Progenitor cell of endocrine pancreas (in vitro differentiated cells): ENCODE measurements around the gene GPC3. TPM values are rescaled to one million over a fixed set of nuclear protein-coding genes. Genes with fewer than 3 reads are reported as not detected.

Experiments
- DNase-seq: peaks from one replicate; pipeline ENCODE4 v3.0.0; 2021; ENCODE audit warnings: low spot score; ENCODE audit not compliant: unreplicated experiment
- H3K27ac Mint-ChIP-seq: 2 replicates; pipeline ENCODE4 v1.8.0; 2021; ENCODE audit warnings: mild to moderate bottlenecking, moderate library complexity, mixed read lengths
- H3K27me3 Mint-ChIP-seq: 2 replicates; pipeline ENCODE4 v1.8.0; 2021; ENCODE audit warnings: mixed read lengths
- H3K36me3 Mint-ChIP-seq: 2 replicates; pipeline ENCODE4 v1.8.0; 2022; ENCODE audit warnings: mixed read lengths; ENCODE audit not compliant: insufficient read depth
- H3K4me1 Mint-ChIP-seq: 2 replicates; pipeline ENCODE4 v1.8.0; 2021; ENCODE audit warnings: low read depth, mixed read lengths
- H3K4me3 Mint-ChIP-seq: 2 replicates; pipeline ENCODE4 v1.8.0; 2021; ENCODE audit warnings: low read depth, mild to moderate bottlenecking, moderate library complexity, mixed read lengths
- H3K9me3 Mint-ChIP-seq: 2 replicates; pipeline ENCODE4 v1.8.0; 2021; ENCODE audit warnings: low read depth, mixed read lengths
- total RNA-seq: library from RNA; stranded (reverse); gene quantifications from 2 replicates; pipeline ENCODE4 v1.2.1, GENCODE V29; 2021
- TF ChIP-seq, protein P1 (sequence below): fragments of 200-600 bp; sonication (generic); IDR thresholded peaks from one replicate; pipeline ENCODE4 v1.5.0; 2021; ENCODE audit warnings: antibody characterized with exemption, mild to moderate bottlenecking; ENCODE audit not compliant: unreplicated experiment

The GPC3 gene
- total RNA-seq, 1 donor from 2014 or later, result 197 TPM

DNA sequence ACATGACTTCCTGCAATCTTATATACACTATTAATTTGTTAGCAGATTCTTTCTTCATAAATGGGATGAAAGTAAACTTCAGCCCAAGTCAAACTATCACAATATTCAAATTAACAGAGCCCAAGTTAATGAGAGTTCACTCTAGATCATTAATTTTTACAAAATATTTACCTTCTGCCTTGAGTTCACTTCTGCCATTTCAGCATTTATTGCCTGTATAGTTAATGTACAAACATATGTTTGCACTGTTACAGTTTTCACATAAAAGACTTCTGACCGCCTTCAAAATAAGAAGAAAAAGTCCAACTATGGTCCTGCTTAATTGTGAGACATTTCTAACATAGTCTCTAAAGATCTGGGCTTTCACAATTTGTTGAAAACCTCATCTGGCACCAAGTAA is 46.9 kb downstream of the GPC3 start:
- Mint-ChIP-seq H3K36me3 (no peaks in the 10 kb centered on the region), H3K4me1 (peaks cover 32% of the 10 kb centered on the region), H3K27ac (no peak overlapping the region)

DNA sequence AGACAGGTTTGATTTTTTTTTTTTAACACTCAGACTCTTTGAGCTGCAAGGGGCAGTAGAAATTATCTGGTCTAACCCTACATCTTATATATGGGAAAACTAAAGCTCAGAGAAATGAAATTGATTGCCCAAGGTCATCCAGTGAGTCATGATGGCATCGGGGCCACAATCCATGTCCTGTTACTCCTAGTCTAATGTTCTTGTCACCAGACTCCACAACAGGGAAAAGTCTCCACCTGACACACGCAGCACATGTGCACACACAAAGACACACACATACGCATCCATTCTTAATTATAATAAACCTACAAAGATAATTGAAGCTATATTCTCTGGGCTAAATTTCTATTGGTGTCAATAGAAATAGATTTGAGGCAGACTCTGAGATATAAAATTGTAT is 48.4 kb downstream of the GPC3 start:
- Mint-ChIP-seq H3K4me1 (peaks cover 28% of the 10 kb centered on the region), H3K36me3 (no peaks in the 10 kb centered on the region), H3K4me3 (no peak overlapping the region), H3K27ac (peak overlapping the region; percentile 16), H3K27me3 (no peaks in the 10 kb centered on the region), H3K9me3 (no peaks in the 10 kb centered on the region)
- DNase-seq, result no peak
- TF ChIP-seq, protein P1, sequence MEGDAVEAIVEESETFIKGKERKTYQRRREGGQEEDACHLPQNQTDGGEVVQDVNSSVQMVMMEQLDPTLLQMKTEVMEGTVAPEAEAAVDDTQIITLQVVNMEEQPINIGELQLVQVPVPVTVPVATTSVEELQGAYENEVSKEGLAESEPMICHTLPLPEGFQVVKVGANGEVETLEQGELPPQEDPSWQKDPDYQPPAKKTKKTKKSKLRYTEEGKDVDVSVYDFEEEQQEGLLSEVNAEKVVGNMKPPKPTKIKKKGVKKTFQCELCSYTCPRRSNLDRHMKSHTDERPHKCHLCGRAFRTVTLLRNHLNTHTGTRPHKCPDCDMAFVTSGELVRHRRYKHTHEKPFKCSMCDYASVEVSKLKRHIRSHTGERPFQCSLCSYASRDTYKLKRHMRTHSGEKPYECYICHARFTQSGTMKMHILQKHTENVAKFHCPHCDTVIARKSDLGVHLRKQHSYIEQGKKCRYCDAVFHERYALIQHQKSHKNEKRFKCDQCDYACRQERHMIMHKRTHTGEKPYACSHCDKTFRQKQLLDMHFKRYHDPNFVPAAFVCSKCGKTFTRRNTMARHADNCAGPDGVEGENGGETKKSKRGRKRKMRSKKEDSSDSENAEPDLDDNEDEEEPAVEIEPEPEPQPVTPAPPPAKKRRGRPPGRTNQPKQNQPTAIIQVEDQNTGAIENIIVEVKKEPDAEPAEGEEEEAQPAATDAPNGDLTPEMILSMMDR, result no peak

More for the DNA sequence above, 46.9 kb downstream of the GPC3 start:
- Mint-ChIP-seq H3K9me3 (no peaks in the 10 kb centered on the region), H3K27me3 (no peaks in the 10 kb centered on the region), H3K4me3 (no peak overlapping the region)
- TF ChIP-seq, protein P1, result no peak
- no peak for DNase-seq

DNA sequence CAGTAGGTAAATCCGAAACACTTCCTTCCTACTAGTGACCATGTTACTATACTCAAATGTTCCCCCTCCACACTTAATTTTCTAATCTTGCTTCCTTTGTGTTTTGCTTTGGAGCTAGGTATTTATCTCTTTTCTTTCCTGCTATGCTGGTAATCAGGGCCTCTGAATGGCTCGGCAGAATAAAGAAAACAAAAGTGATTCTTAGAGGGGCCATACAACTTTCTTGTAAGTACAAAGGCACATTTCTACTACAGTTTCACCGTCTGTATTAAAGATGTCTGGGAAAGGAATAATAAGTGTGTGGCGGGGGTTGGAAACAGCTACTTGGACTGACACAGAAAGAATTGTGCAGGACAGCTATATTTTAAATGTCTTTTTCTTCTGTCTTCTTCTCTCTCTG is 50.3 kb downstream of the GPC3 start:
- H3K27me3 Mint-ChIP-seq, result no peaks in the 10 kb centered on the region
- TF ChIP-seq, protein P1, result no peak
- H3K4me1 Mint-ChIP-seq, result peaks cover 28% of the 10 kb centered on the region
- H3K36me3 Mint-ChIP-seq, result peaks cover 1% of the 10 kb centered on the region
- no peak for DNase-seq
- H3K9me3 Mint-ChIP-seq, result no peaks in the 10 kb centered on the region
- no peak overlapping the region for H3K4me3 Mint-ChIP-seq
- H3K27ac Mint-ChIP-seq, result peak overlapping the region; percentile 53

DNA sequence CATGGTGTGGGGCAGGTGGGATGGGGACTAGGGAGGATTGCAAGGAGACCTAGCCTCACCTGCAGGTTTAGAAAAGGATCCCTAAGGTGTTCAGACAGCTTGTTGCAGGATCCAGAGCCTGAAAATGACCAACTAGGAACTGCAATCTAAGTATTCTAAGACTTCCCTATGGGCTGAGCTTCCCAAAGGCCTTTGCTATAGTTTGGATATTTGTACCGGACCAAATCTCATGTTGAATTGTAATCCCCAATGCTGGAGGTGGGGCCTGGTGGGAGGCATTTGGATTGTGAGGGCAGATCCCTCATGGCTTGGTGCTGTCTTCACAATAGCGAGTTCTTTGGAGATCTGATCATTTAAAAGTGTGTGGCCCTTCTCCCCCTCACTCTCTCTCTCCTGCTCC is 52.1 kb downstream of the GPC3 start:
- Mint-ChIP-seq H3K4me3 (no peak overlapping the region), H3K4me1 (peaks cover 20% of the 10 kb centered on the region), H3K36me3 (peaks cover 5% of the 10 kb centered on the region), H3K27me3 (no peaks in the 10 kb centered on the region), H3K9me3 (no peaks in the 10 kb centered on the region), H3K27ac (no peak overlapping the region)
- no peak for DNase-seq
- TF ChIP-seq, protein P1, result no peak

DNA sequence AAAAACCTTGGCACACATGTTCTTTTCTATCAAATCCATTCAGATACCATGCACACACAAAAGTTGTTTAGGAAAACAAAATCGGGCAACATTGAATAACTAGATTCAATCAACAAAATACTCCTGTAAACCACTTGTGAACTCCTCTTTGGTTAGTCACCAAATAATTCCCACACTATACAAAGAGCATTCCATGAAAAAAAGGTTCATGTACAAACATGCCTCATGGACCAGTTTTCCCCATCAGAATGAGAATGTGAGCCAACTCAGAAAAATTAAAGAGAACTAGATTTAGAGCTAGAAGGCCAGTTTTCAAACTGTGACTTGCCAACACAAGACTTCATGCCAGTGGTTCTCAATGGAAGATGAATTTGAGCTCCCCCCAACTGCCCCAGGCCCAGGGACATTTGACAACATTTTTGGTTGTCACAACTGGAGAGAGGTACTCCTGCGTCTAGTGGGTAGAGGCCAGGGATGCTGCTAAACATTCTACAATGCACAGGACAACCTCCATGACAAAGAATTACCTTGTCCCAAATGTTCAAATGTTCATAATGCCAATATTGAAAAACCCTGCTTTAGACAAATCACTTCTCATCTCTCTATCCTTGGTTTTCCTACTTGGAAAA is 55.4 kb downstream of the GPC3 start:
- H3K36me3 Mint-ChIP-seq, result peaks cover 5% of the 10 kb centered on the region
- H3K27ac Mint-ChIP-seq, result no peak overlapping the region
- H3K4me3 Mint-ChIP-seq, result no peak overlapping the region
- H3K27me3 Mint-ChIP-seq, result no peaks in the 10 kb centered on the region
- DNase-seq, result no peak
- no peaks in the 10 kb centered on the region for H3K9me3 Mint-ChIP-seq
- H3K4me1 Mint-ChIP-seq, result peaks cover 3% of the 10 kb centered on the region
- TF ChIP-seq, protein P1, result no peak
